HG02970 (cell line): ENCODE results near the gene GRIN2C.
"Not testable (repeated sequence)": the region's sequence is repeated elsewhere in the genome, so short reads cannot be mapped to it uniquely, and the experiment has no call there.

Source experiments
- ATAC-seq: cut with Tn5 transposase; IDR thresholded peaks from one replicate; pipeline ENCODE4 v1.9.1; 2021; ENCODE audit warnings: mild to moderate bottlenecking, moderate library complexity, moderate number of reproducible peaks; ENCODE audit not compliant: unreplicated experiment, low FRiP score

The GRIN2C gene

DNA sequence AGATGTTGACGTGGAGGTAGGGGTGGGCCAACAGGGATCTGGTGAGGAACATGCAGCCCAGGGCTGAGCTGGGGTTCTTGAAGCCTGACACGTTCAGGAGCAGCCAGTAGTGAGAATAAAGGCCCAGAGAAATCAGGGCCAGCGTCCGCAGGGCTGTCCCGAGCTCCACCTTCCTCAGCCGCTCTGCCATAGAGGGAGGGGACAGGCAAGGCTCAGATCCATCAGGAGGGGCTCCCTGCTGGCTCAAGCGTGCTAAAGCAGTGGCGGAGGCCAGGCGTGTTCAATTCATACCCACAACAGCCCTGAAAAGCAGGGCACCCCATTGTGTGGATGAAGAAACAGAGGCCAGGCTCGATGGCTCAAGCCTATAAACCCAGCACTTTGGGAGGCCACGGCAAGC is 21.4 kb upstream of the GRIN2C start:
- no peak for ATAC-seq

DNA sequence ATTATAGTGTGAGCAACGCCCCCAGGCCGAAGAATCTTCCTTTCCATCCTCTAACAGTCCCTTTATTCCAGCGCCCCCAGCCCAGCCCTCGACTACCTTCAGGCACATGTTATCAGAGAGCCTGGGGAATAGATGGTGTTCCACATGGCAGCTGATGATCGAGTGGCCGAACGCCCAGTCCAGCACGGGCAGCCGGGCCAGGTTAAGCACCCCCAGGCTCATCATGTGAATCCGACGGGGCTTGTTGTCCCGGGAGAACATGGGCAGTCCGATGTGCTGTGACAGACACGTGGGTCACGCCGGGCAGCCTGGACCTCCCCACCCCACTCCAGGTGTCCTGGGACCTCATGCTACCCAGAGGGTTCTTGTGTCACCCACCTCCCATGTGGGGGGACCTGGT is 19.6 kb upstream of the GRIN2C start:
- no peak for ATAC-seq

DNA sequence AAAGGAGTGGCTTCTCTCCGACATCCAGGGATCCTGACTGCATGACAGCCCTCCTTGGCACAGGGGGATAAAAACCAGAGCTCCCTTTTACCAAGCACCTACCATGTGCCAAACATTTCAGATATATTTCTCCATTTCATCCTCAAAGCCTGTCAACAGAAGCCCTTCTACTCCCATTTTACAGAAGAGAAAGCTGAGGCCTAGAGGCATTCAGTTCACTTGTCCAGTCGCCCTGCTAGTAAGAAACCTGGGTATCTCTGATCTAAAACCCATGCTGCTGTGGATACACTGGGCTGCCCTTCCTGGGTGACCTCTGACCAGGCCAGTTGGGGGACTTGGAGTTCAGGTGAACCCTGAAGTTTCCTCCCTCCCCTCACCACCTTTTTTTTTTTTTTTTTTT is 19.0 kb upstream of the GRIN2C start:
- no peak for ATAC-seq

DNA sequence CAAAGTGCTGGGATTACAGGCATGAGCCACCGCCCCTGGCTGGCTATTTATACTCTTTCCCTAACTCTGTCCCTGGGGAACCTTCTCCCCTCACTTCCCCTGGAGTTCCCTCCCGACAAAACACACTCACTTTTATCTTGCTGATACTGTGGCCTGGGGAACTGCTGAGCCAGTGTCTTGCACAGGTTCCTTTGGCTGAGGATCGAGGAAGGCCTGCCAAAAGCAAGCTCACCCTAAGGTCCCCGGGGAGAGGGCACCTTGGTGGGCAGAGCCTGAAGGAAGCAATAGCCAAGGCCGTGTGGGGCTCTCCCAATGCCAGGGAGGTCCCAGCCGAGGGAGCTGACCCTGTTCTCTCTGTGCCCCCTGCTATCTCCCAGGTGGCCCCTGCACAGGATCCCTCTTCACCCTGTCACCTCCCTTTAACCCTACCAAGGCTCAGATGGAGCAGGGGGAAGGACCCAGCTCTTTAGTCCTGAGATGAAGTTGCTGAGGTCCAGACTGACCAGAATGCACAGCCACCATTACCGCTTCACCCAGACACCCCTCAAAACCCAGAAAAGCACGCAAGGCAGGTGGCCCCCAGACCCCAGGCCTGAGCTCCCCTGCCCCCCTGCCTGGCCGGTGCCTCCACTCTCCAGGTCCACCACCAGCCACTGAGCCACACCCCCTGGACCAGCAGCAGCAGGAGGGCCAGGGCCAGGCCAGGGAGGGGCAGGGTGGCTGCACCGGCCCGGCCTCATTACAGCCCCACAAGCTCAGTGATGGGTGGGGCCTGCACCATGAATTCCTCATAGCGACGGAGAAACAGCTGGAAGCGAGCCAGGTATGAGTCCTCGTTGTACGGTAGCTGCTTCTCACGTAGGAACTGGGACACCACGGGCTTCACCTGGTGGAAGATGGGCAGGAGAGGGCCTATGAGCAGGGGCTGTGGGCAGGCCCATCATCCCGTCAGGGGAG is 18.2 kb upstream of the GRIN2C start:
- ATAC-seq = no peak

DNA sequence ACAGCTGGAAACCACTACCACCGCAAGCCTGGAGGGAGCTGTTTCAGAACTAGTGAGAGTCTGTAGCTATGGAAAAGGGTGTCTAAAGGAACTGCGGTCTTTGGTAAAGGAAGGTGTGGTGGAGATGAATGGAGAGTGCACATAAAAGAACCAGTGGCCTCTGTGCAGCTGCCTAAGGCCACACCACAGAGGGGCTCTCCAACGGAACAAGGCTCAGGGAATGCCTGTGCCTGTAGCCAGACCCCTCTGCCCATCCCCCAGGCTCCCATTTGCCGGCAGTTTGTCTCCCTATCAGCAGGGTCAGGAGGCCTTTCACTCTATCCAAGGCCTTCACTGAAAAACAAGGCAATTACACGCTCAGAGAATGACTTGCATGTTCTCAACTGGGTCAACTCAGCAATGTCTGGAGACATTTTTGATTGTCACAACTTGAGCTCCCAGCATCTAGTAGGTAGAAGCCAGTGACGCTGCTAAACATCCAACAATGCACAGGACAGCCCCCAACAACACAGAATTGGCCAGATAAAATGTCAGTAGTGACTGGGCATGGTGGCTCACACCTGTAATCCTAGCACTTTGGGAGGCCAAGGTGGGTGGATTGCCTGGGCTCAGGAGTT is 16.4 kb upstream of the GRIN2C start:
- no peak for ATAC-seq

DNA sequence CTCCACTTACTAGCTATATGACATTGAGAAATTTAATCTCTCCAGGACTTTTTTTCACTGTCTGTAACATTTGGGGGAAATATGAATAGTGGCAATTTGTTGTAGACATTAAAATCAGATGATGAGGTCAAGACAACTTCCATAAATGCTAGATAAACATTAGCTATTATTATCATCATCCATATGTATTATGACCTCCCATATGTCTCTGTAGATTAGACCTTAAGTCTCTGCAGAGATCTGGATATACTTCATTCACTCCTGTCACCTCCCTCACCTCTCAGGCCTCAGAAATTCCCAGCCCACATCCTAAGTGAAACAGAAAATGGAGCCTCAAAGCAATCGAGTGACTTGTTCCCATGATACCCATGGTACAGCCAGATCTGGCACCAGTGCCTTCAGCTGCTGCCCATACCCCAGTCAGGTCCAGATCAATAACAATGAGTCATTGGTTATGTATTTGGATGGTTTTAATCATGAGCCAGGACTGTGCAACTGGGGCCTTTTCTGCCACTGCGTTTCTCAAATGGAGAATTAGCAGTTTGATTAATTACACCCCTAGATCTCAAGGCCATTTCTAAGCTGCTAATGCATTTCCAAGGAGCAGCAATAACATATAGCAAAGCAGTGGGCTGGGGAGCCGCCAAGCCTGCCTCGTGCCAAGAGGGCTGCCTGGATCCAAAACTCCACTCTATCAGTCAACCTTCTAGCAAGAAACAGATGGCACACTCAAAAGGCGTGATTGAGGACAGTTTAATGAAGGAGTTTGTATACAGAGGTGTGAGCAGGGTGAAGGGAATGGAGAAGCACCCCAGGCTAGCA is 15.7 kb upstream of the GRIN2C start:
- no peak for ATAC-seq

DNA sequence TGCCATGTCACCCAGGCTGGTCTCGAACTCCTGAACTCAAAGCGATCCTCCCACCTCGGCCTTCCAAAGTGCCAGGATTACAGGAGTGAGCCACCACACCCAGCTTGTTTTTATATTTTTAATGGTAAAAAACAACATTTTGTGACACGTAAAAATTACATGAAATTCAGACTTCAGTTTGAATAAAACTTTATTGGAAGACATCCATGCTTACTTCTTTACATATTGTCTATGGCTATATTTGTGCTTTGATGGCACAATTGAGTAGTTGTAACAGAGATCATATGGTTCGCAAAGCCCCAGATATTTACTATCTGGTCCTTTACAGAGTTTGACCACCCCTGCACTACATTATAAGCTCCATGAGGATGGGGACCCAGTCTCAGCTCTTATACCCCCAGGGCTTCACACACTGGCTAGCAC is 14.9 kb upstream of the GRIN2C start:
- ATAC-seq = no peak

DNA sequence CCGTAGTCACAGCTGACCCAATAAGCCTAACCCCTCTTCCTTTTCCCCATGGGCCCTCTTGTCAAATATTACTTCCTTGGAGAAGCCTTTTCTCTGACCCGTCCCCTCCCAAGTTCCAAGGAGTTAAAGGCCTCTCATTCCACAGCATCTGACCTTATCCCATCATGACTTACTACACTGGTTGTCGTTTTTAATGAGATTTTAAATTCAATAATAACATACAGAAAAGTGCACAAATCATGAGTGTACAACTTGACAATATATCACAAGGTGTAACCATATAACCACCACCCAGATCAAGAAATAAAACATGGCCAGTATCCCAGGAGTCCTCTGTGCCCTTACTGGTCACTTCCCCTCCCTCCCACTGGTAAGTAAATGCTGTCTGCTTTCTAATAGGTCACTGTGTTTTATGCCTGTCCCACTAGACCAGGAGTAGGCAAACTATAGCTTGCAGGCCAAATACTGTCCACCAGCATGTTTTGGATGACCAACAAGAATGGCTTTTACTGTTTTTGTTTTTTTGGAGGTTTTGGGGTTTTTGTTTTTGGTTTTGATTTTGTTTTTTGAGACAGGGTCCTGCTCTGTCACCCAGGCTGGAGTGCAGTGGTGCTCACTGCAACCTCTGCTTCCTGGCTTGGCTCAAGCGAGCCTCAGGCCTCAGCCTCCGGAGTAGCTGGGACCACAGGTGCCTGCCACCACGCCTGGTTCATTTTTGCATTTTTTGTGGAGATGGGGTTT is 14.4 kb upstream of the GRIN2C start:
- ATAC-seq = no peak

DNA sequence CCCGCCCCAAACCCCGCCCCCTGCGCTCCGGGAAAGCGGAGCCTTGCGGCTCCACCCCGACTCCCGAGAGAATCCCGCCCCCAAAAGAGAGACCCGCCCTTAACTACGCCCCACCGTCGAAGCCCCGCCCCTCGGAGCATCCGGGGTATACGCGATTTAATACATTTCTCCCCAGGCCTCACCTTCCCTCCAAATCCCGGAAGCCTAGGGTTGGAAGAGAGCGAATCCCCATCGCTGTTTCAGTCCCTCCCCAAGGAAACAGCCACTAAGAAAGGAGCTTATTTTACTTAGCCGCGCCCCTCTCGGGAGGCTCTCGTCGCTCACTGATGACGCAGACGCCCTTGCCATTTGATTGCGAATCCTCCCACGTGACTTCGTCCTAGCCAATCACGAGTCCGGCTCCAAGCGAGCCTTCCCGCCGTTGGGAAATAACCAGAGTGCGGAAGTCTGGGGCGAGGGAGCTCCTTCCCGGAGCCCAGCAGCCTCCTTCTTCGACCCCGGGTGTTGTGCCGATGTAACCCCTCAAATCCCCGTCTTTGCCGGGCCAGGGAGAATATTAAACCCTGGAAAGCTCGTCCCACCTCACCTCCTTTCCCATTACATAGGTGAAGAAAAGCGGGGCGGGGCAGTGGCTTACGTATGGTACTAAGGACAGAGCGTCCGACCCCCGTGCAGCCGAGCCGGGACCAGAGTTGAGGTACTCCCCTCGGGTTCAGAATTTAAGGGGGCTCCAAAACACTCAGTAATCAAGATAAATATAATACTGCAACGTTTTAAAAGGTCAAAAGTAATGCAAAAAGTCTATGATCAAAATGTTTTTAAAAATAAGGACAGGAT is 13.6 kb upstream of the GRIN2C start:
- ATAC-seq = peak; percentile 94

DNA sequence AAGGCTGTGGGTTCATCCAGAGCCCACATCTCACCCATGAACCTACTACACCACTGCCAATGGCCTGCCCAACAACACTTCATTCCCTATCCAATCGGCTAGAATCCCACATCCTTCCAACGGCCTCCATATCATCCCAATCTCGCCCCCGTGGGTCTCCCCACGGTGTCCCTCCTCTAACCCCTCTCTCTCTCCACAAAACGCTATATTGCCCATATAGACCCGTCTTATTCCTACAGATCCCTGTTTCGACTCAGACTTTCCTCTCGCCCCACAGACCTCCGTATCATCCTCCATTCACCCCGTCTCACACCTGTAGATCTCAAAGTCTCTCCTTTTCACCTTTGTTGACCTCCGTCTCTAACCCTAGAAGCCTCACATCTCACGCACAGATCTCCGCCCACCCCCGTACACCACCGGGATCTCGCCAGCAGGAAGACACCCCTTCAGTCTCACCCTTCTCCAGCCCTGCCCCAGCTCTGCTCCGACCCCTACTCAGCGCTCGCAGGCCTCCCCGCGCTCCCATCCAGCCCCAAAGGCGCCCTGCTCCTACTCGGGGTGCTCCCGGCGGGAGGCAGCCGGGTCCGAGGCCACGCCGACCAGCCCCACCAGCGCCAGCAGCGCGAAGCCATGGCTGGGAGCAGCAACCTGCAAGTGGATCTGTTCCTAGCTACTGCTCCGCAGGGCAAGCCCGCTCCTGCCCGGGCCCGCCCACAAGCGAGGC is 12.8 kb upstream of the GRIN2C start, which contains the start of gene FDXR:
Gene FDXR (minus strand): TSS at position 682 of the 724 bp plus-strand sequence. CDS start 50 bp downstream, at position 632.
- ATAC-seq = no peak

DNA sequence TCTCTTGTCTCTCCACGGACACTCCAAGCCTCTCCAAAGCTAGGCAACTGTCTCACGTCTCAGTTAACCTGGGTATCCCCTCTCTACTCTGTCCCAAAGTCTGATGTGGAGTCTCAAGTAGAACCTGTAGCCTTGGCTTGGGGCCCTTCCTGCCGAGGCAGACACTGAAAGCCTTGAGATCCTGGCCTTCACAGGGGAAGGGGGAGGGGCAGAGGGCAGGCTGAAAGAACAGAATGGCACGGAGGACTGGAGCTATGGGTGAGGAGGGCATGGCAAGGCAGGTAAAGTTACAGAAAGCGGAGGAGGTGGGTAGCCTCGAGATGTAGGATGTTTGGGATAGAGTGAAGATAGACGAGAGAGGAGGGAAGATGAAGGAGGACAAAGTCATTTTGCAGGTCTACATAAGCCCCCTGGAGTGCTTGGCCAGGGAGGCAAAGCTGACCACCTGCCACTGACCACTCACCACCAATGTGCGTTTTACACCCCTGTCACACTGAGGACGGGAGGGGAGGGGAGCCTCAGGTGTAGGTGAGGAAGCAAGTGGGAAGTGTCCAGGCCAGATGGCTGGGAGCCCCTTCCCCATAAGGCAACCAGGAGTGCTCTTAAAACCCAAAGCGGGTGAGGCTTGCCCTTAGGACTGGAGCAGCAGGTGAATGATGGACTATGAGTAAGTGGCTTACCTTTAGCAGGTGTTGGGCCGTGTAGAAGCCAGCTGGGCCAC is 11.8 kb upstream of the GRIN2C start:
- ATAC-seq = no peak

DNA sequence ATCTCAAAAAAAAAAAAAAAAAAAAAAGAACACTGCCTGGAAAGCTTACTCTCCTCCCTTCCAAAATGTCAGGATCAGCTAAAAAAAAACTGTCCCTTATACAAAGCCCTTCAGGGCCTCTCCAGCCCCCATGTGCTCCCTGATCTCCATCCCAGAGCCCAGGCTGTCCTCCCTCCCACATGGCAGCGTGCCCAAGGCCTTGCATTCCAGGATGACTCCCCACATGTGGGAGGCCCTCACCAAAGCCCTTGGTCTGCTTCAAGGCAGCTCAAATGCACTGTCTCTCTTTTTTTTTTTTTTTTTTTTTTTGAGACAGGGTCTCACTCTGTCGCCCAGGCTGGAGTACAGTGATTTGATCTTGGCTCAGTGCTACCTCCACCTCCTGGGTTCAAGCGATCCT is 10.8 kb upstream of the GRIN2C start:
- ATAC-seq = no peak

DNA sequence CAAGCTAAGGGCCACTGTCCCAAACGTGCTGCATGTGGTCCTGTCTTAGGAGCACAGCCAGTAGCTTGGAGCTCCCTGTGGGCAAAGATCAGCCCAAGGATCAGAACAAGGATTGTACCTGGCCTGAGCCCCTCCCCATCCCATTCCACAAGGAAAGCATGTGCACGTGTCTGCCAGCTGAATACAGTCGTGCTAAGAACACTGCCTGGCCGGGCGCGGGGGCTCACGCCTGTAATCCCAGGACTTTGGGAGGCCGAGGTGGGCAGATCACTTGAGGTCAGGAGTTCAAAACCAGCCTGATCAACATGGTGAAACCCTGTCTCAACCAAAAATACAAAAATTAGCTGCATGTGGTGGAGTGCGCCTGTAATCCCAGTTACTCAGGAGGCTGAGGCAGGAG is 10.3 kb upstream of the GRIN2C start:
- ATAC-seq = not testable (repeated sequence)

DNA sequence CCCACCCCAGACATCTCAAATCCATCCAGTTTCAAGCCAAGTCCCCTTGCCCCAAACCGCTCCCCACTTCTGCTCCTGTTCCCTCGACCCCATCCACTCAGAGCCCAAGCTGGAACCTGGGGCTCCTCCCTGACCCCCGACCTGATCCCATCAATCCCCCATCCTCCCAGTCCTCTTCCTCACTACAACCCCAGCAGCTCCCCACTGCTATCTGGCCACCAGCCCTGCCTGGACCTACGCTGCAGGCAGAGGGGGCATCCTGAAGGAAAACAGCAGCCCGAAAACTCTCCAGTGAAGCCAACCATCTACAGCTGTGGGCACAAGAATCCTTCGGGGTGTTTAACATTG is 9.2 kb upstream of the GRIN2C start:
- no peak for ATAC-seq

DNA sequence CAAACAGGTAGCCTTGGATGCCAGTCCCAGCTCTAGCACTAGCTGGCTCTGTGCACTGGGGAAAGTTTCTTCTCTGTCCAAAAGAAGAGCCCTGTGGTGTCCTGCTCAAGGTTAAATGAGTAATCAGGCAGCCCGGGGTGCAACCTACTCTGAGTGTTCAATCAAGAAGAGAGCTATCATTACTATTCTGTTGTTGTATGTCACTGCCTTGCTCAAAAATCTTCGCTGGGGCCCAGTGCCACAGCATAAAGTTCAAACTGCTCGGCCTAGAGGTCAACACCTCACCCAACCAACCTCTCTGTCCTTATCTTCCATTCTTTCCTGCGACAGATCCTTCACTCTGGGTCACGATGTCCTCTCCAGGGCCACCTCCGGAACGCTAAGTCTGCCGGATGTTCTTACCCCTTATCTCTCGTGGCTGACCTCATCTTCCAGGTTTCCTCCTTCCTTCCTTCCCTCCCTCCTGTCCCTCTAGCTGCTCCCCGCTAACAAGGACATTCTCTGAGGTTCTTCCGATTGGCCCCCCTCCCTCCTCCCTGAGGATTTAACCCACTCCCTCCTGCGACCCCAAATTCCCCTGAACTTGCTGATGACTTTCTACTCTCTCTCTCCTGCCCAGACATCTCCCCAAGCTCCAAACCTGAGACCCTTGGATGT is 8.7 kb upstream of the GRIN2C start:
- no peak for ATAC-seq

DNA sequence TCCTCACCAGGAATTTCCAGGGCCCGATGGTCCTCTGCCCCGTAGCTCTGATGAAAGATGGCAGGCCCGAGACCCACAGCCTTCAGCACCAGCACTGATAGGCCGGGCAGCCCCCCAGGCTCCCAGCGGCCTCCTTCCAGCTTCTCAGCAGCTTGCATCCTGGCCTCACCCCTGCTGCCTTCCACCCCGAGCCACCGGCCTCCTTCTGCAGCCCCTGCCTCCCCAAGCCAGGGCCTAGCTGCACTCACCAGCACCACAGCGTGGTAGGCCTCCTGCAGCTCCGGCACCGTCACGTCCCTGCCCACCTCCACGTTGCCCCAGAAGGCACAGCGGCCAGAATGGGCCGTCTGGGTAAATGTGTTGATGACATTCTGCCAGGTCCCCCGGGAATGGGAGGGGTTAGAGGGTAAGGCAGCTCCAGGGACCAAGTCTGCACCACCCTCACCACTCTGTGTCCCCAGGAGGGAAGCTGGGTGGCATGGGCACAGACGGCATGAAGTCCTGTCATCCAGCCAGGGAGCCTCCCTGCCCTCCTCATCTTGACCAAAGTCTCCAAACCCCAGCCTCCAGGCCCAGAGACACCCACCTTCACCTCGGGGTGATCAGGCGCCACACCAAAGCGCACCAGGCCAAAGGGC is 6.6 kb upstream of the GRIN2C start:
- ATAC-seq = no peak

DNA sequence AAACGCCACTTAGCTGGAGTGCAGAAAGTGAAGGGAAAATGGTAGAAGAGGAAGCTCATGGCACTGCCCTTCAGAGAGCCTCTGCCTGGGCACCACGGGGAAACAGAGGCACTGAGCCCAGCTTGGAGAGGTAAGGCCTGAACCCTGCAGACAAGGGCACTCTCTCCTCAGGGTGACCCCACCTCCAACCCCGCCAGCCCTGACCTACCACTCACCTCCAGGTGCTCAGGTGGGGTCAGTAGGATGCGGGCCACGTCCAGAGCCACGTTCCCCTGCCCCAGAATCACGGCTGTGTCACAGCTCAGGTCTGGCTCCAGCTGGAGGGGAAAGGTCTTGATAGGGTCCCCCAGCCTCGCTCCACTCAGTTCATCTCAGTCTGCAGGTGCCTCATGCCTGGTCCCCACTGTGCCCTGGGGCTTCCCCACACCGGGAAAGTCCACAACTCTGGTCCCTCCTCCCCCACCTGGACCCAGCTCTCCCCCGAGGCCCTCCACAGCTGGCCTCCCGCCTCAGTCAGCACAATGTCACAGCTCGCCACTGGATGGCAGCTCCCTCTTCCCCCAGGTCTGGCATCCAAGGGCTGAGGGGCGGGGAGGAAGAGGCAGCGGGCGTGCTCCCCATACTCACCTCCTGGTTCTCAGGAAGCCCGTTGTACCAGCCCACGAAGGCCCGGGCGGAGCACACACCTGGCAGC is 6.0 kb upstream of the GRIN2C start:
- no peak for ATAC-seq
